Bone marrow (tissue), 2 donors: ENCODE measurements around the gene PDE3B.
"Not testable (repeated sequence)": the region's sequence is repeated elsewhere in the genome, so short reads cannot be mapped to it uniquely, and the experiment has no call there.

Experiments
- DNase-seq, 2 donors: peaks; one replicate each; lab custom pipeline; 2025; lab: John Stamatoyannopoulos, UW

PDE3B gene

DNA sequence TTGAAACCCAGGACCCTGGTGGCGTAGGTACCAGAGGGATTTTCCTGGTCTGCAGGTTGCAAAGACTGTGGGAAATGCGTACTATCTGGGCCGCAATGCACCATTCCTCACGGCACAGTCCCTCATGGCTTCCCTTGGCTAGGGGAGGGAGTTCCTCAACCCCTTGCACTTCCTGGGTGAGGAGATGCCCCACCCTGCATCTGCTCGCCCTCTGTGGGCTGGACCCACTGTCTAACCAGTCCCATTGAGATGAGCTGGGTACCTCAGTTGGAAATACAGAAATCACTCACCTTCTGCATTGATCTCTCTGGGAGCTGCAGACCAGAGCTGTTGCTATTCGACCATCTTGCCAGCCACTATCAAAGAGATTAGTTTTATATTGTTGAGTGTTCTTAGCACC lies 100.1 kb downstream of the PDE3B start:
- not testable (repeated sequence) for DNase-seq

DNA sequence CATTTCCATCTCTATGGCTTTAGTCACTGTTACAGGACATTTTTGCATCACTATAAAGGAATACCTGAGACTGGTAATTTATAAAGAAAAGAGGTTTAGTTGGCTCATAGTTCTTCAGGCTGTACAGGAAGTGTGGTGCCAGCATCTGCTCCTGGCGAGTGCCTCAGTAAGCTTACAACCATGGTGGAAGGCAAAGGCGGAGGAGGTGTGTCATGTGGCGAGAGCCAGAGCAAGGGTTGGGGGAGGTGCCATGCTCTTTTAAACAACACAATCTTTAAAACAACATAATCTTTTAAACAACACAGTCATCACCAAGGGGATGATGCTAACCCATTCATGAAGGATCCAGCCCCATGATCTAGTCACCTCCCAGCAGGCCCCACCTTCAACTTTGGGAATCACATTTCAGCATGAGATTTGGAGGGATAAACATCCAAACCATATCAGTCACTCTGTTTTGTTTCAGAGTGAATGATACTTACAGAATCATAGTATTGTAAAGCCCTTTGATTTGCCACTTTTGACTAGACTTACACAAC lies 103.3 kb downstream of the PDE3B start:
- DNase-seq: no peak

DNA sequence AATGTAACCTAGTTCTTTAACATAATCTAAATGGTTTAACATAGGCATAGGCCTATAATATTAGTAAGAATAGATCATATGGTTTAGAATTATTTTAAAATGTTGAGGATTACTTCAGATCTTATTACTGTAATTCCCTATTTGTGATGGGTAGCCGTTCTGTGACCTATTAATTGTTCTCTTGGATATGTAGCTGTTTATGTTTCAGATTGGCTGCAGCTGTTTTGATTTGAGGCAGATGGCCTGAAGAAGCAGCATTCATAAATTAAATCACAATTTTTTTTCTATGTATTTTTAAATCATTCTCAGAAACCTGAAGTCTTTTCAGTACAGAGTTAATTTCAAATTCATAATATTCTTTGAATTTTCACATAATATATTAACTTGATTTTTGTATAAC lies 104.5 kb downstream of the PDE3B start:
- DNase-seq: no peak

DNA sequence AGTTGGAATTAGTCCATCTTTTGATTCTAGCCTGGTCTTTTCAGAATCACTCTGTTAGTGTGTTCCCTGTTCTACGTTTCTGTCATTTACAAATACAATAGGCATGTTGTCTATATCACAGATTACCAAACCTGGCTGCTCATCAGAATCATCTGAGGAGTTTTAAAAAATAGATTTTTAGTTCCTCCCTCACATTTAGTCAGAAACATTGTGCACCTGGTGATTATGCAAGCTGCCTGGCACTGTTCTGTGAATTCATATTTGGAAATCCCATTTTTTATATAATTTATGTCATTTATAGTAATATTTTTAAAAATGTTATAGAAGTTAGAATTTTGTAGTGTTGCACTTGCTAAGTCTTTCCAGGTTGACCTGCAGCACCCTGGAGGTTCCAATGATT lies 107.3 kb downstream of the PDE3B start:
- DNase-seq: no peak

DNA sequence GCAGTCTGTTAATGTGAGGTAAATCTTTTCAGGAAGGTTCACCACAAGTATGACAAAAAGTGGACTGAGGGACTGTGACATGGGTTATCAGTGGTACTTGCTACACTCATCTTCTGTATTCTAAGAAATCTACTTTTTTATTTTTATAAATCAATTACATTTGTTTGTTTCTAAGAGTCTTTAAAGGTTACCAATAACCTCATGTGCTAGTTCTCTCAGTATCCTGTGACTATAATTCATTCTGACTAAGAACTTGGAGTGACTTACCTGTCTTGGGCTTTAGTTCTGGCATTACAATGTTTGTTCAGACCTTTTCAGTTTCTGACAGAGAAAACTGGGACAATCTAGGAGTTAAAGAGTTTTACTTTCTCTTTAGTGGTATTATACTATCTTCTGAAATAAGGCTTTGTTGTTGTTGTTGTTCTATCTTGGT lies 108.4 kb downstream of the PDE3B start:
- no peak for DNase-seq

DNA sequence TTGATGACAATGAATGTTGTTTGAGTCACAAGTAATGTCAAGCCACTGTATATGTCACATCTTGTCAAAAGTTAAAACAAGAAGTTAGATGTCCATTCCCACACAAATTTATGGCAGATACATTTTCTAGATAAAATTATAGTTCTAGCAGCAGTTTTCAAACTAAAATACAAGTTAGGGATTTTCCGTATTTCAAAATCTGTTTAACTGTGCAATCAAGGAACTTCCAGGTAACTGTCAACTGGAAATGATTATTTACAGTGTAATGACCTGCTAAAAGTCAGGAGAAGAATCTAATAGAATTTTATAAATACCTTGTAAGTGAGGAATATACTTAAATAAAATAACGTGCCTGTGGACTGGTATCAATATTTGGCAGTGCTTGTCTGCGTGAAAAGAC lies 111.5 kb downstream of the PDE3B start:
- no peak for DNase-seq

DNA sequence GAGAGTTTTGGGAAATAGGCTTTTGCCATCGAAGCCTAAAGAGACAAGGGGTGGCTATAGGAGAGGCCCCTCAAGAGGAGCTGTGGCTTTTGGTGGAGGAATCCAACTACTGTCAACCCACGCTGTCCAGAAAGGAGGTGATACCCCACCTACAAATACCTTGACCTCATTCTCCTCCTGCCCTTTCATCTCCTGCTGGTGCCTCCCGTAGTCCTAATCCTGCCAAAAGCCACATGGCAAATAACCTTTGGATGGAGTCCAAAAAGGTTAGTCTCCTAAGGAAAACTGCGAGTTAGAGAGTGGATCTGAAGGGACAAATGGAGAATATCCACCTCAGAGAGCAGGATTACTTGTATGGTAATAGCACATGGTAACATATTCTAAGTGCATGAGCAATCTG lies 112.7 kb downstream of the PDE3B start:
- DNase-seq: no peak

DNA sequence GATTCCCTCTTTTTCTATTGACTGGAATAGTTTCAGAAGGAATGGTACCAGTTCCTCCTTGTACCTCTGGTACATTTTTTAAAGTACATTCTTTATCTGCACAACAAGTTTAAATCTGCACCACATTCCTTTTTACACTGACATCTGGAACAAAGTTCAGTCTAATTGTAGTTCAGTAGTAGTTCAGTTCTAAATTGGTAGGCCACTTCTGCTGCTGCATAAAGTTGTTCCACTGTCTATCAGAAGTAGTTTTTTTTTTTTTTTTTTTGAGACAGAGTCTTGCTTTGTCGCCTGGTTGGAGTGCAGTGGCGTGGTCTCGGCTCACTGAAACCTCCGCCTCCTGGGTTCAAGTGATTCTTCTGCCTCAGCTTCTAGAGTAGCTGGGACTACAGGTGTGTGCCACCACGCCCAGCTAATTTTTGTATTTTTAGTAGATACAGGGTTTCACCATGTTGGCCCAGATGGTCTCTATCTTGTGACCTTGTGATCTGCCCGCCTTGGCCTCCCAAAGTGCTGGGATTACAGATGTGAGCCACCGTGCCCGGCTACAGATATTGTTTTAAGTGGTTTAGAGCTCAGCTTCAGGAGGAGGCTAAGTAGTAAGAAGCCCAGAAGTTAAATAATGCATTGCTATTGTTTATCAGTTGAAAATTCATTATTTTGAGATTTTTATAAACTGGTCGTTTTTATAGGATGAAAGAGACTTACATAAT lies 115.9 kb downstream of the PDE3B start:
- not testable (repeated sequence) for DNase-seq

DNA sequence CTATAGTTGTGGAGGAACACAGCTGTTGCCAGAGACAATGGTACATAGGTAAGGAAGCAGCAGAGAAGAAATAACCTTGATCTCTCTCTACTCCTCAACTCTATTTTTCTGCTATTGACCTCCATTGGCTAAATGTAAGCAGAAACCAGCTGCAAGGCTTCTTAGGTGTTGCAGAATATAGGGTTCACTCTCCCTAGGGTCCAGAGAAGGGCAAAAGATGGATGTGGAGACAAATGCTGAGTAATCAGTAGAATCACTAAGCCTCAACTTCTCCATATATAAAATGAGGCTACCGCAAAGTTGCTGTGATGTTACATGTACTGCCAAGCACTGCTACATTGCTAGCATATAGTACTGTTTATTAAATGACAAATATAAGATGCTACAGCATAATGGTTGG lies 120.6 kb downstream of the PDE3B start:
- DNase-seq: no peak

DNA sequence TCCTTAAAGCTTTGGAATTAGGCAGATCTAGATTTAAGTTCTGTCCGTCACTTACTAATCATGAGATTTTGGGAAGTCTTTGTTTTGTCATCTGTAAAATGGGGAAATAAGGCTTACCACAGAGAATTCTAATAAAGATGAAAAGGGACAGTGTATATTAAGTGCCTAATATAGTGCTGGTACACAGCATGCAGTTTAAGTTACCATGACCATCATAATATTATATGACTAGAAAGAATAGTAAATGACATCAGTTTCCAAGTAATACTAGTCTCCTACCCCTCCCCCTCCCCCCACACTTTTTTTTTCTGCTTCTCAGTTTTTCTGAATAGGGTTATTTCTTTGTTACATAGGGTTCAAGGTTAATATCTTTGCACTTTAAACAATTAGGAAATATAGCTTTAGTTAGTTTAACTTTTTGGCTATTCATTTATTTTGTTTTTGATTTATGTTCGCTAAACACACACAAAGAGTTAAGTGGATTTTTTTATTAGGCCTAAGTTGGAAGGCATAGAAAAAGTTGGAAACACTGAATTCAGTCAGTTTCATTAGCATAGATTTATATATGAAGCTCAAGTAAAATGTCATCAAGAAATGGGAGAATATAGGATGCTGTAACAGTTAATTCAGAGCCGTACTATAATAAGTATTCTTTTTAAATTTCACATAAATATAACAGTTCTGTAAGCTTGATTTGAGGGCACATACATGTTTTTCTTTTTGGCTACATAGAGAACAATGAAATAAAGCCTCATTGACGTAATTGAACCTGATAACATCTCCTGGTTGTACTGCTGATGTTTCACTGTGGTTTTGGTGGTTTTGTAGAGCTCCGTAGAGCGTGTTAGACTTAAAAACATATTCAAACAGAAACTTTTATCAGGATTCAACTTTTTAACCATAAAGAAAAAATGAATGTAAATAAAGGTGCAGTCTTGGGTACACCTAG lies 121.2 kb downstream of the PDE3B start:
- peak in 1 of 2 donors; percentile 84 for DNase-seq

DNA sequence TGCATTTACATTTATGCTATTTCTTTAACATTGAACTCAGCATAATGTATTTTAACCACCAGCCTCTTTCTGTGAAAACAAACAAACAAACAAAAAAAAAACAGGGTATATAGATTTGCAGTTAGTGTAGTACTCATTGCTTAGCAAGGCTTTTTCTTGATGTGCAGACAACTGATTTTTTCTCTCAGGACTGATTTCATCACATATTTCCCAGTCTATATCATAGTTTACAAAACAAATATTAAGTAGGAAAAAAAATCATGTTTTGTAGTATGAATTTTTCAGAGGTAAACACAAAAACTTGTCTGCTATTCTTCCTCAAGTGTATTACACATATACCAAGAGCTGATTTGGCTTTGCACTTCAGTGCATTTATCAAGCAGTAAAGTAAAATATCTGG lies 123.0 kb downstream of the PDE3B start:
- DNase-seq: no peak

DNA sequence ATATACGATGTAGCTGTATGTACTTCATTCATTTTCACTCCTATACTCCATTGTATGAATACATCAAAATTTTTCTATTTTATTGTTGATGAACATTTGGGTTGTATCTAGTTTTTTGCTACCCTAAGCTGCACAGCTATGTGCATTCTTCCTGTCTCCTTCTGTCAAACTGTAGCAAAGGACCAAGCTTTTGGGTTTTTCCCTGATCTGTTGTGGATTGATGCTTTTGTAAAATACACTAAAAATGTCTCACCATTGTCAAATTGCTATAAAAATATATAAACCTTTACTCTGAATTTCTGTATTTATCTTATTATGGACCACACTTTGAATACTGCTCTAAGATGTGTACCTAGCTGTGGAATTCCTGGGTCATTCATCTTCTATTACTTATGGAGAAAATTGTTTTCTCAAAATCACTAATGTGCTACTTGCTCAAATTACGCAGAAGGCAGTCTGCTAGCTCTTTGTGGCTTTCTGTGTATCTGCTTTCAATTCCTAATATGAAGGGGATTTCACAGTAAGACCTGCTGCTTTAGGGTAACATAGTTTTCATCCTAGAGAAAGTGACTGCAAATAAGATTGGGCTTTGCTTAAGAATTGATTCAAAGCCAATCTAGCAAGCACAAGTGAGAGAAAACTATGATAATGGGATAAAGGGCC lies 125.1 kb downstream of the PDE3B start:
- DNase-seq: no peak

DNA sequence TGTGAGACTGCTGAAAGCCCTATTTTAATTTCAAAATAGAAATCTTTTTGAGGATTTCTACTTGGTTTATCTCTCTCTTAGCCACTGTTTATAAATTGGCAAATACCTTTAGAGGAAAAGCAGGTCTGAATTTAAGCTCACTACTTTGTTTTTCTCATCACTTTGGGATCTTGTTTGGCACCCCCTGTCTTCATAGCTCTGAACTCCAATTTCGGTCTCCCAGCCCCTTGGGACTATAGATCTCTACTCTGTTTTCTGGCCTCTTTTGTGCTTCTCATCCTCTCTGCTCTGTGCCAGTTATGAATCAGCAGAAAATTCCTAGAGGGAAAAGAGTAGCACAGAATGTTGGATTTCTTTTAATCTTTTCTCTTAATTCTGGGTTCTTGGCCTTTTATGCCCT lies 130.2 kb downstream of the PDE3B start:
- DNase-seq: no peak

DNA sequence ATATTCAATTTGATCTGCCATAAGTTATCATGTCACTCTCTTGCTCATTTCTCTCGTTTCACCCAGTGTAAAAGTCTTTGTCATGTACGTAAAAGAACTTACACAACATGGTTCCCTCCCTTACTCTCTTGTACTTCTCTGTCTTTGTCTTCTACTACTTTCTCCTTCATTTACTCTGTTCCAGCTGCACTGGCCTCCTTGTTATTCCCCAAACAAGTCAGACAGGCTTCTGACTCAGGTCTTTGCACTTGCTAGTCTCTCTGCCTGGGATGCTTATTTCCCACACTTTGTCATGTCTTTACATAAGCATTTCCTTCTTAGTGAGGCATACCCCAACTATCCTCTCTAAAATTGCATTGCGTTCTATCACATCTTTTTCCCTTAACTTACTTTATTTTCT lies 131.1 kb downstream of the PDE3B start:
- no peak for DNase-seq

DNA sequence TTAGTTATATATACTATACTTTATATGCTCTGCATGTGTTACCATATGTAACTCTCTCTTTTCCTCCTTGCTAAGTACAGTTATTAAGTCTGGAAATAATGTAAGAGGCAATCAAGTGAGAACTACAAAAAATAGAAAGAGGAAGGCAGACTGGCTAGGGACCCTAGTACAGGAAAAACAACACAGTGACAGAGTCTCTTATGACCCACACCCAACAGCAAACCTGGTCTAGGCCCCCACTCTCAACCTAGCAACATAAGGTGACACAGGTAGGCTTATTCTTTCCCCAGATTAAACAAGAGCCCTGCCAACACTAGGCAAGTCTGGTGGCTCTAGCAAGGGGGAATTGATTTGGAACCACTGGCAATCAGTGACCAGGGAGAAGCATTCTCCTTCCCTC lies 132.3 kb downstream of the PDE3B start:
- no peak for DNase-seq

DNA sequence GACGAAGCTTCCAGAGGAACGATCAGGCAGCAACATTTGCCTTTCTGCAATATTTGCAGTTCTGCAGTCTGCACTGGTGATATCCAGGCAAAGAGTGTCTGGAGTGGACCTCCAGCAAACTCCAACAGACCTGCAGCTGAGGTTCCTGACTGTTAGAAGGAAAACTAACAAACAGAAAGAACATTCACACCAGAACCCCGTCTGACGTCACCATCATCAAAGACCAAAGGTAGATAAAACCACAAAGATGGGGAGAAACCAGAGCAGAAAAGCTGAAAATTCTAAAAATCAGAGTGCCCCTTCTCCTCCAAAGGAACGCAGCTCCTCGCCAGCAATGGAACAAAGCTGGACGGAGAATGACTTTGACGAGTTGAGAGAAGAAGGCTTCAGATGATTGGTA lies 134.9 kb downstream of the PDE3B start:
- not testable (repeated sequence) for DNase-seq

DNA sequence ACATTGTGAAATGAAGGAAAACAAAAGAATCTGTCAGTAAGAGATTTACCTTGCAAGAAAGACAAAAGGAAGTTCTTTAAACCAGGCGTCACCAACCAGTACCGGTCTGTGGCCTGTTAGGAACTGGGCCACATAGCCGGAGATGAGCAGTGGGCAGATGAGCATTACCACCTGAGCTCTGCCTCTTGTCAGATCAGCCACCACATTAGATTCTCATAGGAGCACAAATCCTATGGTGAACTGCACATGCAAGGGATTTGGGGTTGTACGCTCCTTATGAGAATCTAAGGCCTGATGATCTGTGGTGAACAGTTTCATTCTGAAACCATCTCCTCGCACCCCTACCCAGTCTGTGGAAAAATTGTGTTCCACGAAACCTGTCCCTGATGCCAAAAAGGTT lies 140.2 kb downstream of the PDE3B start:
- DNase-seq: no peak

DNA sequence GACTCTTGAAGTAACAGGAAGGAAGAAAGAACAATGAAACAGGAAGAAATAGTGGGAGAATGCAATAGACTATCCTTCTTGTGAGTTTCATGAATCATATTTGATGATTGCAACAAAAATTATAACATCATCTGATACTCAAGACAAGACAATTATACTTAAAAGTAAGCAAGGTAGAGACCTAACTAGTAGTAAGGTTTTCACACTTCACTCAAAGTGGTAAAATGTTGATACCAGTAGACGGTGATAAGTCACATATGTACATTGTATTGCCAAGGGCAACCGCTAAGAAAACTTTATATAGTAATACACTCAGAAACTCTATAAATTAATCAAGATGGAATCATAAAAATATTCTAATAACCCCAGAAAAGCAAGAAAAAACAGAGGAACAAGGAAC lies 140.6 kb downstream of the PDE3B start:
- DNase-seq: no peak

DNA sequence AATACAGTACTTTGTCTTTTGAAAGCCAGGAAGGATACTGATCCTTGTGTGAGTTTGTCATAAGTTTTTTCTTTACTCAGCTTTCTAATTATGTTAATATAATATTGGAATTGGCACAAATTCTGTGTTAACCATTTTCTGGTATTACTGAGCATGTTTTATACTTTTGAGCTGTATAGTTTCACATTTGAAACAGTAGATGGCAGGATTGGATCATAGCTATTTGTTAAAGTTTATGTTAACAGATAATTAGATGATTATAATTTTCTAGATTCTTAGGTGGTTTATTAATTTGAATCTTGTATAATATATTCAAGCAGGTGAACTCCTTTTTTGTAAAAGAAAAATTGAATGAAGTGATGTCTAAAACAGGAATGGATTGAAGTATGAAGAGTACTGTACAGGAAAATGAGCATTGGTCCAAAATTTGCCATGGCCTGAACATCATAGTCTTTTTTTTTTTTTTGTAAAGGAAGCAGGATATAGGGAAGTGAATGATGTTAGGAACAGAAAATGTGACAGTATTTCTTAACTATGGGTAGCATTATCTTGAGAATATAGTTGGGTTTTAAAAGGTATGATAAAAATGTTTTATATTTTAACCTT lies 146.4 kb downstream of the PDE3B start:
- no peak for DNase-seq

DNA sequence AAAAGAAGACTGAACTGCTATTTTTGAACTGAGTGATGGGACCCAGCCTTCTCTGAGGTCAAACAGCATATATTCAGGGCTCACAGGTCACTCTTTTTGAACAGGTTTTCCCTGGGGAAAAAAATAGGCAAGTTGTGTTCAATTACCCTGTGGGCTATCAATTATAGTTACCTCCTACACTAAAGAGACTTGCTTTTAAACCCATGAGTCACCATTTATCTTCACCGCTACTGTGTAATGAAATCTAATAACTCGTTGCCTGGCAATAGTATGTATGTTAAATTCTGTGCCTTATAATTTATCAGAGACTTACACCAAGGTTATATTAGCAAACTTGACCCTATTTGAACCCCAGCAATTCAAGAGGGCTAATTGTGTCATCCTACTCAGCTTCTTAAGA lies 149.9 kb downstream of the PDE3B start:
- DNase-seq: no peak

DNA sequence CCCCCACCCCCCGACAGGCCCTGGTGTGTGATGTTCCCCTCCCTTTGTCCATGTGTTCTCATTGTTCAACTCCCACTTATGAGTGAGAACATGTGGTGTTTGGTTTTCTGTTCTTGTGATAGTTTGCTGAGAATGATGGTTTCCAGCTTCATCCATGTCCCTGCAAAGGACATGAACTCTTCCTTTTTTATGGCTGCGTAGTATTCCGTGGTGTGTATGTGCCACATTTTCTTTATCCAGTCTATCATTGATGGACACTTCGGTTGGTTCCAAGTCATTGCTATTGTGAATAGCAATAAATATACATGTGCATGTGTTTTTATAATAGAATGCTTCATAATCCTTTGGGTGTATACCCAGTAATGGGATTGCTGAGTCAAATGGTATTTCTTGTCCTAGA lies 152.4 kb downstream of the PDE3B start:
- DNase-seq: not testable (repeated sequence)

DNA sequence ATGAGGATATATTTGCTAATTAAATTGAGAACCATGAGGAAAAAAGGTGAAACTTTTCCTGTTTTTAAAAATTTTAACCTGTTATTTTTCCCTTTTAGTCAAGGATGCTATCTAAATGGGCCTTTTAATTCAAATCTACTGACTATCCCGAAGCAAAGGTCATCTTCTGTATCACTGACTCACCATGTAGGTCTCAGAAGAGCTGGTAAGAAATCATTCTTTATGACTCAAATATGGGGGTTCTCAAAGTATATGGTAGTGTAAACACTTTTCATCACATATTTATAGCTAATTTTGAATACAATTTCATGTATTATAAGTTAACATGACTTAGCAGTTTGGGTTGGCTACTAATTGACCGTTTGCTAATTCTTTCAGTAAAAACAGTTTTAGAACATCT lies 160.2 kb downstream of the PDE3B start:
- DNase-seq: no peak
